Measurements from ENCODE around the gene TAB2.
"Not testable (repeated sequence)": the region's sequence is repeated elsewhere in the genome, so short reads cannot be mapped to it uniquely, and the experiment has no call there.

Gene TAB2

DNA sequence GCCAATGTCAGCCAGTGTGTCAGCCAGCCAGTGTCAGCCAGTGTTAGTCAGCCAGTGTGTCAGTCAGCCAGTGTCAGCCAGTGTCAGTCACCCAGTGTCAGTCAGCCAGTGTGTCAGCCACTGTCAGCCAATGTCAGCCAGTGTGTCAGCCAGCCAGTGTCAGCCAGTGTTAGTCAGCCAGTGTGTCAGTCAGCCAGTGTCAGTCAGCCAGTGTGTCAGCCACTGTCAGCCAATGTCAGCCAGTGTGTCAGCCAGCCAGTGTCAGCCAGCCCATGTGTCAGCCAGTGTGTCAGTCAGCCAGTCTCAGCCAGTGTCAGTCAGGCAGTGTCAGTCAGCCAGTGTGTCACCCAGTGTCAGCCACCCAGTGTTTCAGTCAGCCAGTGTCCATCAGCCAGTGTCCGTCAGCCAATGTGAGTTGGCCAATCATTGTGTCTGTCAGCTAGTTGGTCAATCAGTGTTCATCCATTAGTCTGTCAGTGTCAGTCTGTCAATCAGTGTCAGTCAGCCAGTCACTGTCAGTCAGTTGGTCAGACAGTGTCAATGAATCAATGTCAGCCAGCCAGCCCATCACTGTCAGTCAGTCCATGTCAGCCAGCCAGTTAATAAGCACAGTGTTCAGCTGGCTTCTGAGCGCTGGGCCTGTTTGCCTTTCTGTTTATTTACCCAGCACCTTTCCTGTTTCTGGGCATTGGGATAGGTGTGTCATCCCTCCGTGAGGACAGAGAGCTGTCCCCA is 127.0 kb downstream of the TAB2 start:
- not testable (repeated sequence) for DNase-seq (ENCODE audit: low spot score)

DNA sequence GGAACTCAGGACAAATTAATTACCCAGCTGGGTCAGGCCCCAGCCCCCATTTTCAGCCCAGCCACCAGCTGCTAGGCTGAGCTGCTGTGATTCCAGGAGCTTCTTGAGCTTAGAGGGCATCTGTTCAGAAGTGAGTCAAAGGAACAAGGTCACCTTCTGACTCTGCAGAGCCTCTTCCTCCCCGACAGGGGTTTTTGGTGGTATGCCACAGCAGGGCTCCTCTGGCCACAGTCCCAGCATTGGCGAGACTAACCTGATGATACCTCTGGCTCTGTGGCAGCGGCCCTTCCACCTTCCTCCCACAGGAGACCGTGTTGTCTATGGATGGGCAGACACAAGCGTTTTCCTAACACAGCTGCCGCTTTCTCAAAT is 127.6 kb downstream of the TAB2 start:
- no peak for DNase-seq (ENCODE audit: low spot score)

DNA sequence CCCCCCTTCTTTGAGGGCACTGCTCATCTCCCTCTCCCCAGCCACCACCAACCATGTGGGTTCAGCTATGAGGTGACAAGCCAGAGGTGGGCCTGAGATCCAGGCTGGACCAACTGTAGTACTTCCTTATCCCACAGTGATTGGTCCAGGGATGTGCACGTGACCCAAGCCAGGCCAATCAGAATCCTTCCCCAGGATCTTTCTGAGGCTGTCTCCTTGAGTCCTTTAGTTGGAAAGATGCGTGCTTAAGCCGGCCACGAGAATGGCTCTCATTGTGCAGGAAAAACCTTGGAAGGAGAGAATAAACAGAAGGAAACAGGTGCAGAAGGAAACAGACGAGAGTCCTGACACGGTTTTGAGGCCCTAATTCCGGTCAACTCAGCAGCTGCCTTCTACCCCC is 128.1 kb downstream of the TAB2 start:
- no peak for DNase-seq (ENCODE audit: low spot score)

GRCh38 chr6:149446791-149447376 is 129.4 kb downstream of the TAB2 start:
- DNase-seq (ENCODE audit: low spot score) = no peak

- no peak for DNase-seq (ENCODE audit: low spot score)
Observed at GRCh38 chr6:149448821-149449453, 131.4 kb downstream of the TAB2 start.

DNA sequence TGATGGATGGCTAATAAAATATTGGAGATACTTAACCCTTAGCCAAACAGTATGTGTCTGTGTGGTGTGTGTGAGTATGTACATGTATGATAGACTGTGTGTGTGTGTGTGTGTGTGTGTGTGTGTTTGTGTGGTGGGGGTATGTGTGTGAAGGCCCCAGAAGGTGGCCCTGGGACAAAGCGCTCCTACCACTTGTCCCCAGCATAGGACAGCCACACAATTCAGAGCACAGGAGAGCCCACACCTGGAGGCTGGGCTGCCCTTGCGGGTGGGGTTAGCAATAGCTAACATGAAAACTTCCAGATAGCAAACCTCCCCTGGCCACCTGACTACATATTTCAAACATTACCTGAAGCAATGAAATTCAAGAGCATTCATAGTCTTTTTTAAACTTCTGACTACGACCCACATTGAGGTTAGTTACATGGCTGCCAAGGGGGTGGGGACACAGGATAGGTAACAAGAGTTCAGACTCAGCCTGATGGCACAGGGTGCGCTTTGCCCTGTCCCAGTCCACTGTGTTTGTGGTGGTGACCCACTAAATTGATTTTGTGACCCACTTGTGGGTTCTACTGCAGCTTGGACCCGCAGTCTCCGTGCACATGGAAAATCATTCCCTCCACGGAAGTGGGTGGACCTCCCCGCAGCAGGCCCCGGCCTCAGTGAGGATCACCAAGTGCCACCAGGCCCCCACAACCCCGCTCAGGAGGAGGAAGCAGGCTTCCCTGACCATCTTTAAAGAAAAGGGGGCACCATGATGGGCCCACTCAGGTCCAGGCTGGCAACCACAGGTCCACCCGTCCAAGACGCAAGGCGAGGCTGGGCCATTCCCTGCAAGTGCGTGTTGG is 132.5 kb downstream of the TAB2 start:
- DNase-seq (ENCODE audit: low spot score) = no peak

DNA sequence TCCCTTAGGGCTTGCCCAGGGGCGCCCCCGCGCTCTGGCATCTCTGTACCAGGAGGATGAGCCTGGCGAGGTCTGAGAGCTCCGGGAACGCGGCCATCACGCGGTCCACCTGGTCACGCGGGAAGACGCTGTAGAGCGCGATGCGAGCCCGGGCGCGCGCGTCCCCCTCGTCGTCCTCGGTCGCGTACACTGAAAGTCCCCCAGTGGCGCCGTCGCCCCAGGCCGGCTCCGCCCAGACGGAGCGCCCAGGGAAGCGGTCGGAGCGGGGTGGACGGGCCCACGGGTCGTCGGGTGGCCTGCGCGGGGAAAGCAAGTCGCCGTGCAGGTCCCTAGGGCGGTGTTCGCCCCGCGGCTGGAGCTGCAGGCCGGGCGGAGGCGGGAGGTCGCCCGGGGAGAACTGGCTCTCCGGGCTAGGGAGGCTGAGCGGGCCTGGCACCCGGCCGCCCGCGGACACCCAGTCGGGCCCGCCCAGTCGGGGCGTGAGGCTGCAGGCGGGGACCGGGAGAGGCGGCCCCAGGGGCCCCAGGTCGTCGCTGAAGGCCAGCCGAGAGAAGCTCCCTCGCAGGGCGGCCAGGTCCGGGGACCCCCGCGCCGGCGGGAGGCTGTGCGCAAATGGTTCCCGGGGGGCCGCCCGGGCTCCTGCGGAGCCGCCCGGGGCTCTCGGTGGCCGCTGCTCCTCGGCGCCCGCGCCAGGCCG is 133.3 kb downstream of the TAB2 start:
- no peak for DNase-seq (ENCODE audit: low spot score)

DNA sequence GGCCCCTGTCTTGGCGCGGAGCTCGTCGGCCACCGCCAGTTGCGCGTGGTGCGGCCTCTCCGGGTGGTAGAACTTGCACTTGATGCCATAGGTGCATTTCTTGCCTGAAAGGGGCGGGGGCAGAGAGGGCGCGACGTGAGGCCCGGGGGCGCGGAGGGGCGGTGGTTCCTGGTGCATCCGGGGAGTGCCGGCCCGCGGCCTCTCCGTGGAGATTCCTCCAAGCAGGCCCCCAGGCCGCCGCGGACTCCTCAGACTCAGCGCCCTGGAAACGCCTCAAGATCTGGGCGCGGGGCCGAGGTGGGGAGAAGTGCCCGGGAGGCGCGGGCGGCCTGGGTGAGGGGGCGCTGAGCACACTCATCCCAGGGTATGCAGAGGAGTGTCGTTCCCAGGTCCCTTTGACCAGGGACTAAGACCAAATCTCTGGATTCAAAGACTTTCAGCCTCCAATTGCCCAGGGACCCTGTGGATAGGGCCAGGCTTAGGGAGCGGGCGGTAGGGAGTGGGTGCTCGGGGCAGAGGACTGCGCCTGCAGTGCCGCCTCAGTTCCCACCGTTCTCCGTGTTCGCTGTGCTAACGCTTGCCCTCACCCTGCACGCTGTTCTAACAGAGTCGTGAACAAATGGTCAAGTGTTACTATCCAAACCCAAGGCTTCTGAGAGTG is 134.0 kb downstream of the TAB2 start:
- DNase-seq (ENCODE audit: low spot score) = no peak

- DNase-seq (ENCODE audit: low spot score) = no peak
Observed at GRCh38 chr6:149452037-149452939, 134.8 kb downstream of the TAB2 start.

DNA sequence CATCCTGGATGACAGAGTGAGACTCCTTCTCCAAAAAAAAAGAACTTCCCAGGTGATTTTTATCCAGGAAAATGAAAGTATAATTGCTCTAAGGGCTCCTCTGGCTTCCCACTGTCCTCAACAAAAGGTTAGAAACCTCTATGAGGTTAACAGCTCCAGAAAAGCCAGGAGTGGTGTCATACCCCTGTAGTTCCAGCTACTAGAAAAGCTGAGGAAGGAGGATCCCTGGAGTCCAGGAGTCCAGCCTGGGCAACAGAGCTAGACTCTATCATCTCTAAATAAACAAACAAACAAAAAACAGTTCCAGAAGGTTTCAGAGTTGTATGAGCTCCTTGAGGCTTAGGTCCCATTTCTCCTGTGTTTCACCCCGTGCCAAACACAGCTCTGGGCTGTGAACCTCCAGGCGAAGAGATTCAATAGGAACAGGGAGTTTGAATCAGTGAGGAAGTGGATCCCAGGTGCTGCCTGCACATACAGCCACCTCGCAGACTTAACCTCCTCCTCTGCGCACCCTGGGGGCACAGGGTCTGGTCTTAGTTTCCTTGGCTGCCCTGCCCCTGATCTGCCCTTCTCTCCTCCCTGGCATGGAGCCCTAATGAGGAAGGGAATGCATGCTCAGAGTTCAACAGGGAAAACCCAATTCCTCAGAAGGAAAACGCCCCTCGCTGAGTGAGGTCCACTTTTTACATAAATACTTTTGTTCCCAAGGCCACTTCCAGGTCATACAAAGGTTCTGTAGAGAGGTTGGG is 136.3 kb downstream of the TAB2 start:
- no peak for DNase-seq (ENCODE audit: low spot score)

DNA sequence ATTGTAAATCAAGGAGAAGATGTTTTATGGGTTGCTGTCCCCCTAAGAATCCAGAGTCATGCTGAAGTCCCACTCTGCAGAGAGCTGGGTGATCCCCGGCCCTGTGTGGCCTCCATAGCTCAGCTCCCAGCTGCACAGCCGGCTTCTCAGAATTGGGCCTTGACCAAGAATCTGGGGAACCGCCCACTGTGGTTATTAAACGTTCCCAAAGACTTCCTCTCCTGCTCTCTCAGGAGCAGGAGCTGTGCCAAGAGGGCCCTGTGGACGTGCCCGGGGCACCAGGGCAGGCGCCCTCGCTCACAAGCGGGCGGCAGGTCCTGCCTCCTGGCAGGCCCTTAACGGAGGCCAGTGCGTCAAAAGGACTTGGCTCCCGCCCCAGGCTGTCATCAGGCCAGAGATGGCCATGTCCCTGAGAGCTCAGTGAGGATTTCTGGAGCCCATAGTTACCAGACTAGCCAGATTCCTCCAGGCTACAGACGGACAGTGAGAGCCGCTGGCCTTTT is 136.9 kb downstream of the TAB2 start:
- peak; percentile 94 for DNase-seq (ENCODE audit: low spot score)

DNA sequence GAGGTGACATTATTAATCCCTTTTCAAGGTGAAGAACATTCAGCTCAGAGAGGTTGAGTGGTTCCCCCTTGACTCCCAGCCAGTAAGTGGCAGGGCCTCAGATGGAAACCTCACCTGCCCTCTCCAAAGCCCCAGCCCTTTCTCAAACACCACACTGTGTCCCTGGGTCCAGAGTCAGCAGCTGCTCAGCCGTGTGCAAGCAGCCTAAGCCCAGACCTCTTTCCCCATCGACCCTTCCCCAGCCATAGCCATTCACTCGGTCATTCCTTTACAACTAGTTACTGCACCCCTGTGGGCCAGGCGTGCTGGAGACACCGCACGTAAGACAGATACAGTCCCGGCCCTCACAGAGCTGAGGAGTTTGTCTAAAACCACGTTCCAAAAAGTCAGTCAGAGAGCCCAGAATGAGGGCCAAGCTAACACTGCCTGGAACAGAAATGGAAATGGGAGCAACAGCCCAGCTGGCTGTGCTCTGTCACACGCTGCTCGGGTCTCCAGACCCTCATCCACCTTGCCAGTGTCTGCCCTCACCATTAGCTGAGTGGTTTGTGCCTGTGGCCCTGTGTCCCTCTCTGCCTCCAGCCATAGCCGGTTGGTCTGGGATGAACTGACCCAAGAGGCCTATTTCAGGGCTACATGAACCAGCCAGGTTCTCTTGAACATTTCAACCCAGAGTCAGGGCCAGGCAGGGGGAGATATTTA is 137.7 kb downstream of the TAB2 start:
- DNase-seq (ENCODE audit: low spot score) = no peak

- DNase-seq (ENCODE audit: low spot score) = no peak
Observed at GRCh38 chr6:149456311-149457021, 139.0 kb downstream of the TAB2 start.

GRCh38 chr6:149457316-149457884 is 139.9 kb downstream of the TAB2 start:
- no peak for DNase-seq (ENCODE audit: low spot score)

- no peak for DNase-seq (ENCODE audit: low spot score)
Observed at GRCh38 chr6:149458196-149458595, 140.7 kb downstream of the TAB2 start.

DNA sequence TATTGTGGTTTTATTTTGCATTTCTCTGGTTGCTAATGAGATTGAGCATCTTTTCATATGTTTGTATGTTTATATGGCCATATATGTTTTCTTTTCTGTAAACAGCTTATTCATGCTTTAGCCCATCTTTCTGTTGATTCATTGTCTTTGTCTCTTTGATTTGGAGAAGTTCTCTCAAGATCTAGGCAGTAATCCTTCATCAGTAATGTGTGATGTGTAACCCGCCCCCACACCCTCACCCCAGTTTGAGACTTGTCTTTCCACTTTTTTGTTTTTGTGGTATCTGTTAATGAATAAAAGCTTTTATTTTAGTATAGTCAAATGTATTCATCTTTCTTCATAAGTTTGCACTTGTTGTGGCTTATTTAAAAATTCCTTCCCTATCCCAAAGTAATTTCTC is 141.3 kb downstream of the TAB2 start:
- DNase-seq (ENCODE audit: low spot score) = no peak

DNA sequence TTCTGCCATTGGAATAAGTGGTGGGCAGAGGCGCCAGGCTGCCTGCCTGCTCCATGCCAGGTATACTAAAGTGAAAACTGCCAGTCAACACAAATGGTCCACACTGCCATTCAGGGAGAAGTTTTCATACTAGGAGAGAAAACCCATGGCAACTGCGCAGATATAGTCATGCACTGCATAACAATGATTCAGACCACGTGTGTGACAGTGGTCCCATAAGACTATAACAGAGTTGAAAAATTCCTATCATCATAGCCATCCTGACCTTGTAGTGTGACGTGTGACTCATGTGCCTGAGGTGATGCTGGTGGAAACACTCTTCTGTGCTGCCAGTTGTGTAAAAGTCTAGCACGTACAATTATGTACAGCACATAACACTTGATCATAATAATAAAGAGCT is 142.2 kb downstream of the TAB2 start:
- no peak for DNase-seq (ENCODE audit: low spot score)

DNA sequence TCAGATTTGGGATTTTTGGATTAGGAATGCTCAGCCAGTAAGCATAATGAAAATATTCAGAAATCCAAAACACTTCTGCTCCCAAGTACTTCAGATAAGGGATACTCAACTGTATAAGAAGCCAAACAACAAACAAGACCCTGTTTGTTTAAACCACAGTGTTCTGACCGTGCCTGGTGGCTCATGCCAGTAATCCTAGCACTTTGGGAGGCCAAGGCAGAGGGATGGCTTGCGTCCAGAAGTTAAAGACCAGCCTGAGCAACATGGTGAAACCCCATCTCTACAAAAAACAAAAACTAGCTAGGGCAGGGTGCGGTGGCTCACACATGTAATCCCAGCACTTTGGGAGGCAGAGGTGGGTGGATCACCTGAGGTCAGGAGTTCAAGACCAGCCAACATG is 142.7 kb downstream of the TAB2 start:
- not testable (repeated sequence) for DNase-seq (ENCODE audit: low spot score)

Data from pons (tissue), 1 donor.